Colonic mucosa (tissue), 4 donors: ENCODE results near the gene CHST9. TPM values are rescaled to one million over a fixed set of nuclear protein-coding genes. Genes with fewer than 3 reads are reported as not detected.
"Not testable (repeated sequence)": the region's sequence is repeated elsewhere in the genome, so short reads cannot be mapped to it uniquely, and the experiment has no call there.

Experiments
- DNase-seq: peaks from one replicate; pipeline ENCODE4 v3.0.0-alpha.2; 2020
- H3K27ac ChIP-seq: fragments of 200-600 bp; one replicate; pipeline ENCODE4 v1.8.0; 2021
- H3K27me3 ChIP-seq: fragments of 200-600 bp; one replicate; pipeline ENCODE4 v1.8.0; 2021
- H3K36me3 ChIP-seq: fragments of 200-600 bp; one replicate; pipeline ENCODE4 v1.8.0; 2021
- H3K4me1 ChIP-seq: fragments of 200-600 bp; one replicate; pipeline ENCODE4 v1.8.0; 2021; ENCODE audit warnings: mild to moderate bottlenecking
- H3K4me3 ChIP-seq: fragments of 200-600 bp; one replicate; pipeline ENCODE4 v1.8.0; 2021
- H3K9ac ChIP-seq, 2 donors: one replicate each; pipeline ENCODE4 v1.7.0; 2013; ENCODE audit warnings: control low read depth in 2 of 2, low read depth in 2 of 2, low read length in 2 of 2
- H3K9me3 ChIP-seq: fragments of 200-600 bp; one replicate; pipeline ENCODE4 v1.8.0; 2021
- CTCF ChIP-seq: fragments of 200-600 bp; IDR thresholded peaks from one replicate; pipeline ENCODE4 v1.8.0; 2022; ENCODE audit warnings: antibody characterized with exemption, mild to moderate bottlenecking
- intact Hi-C: fragments of 100-400 bp; cut with DNase I; formaldehyde crosslinking; loops from one replicate; pipeline ENCODE4 v1.14.1; 2022
- total RNA-seq, 2 donors: library from RNA; stranded (reverse); fragmentation: NEBNext Ultra II Directional in 1 of 2; extraction: Animal tissue kit (Norgen Biotek cat#: 25700) in 1 of 2; gene quantifications; one replicate each; pipeline ENCODE4 v1.2.1, GENCODE V29; 2021
- donor health status: healthy.
- donor health status: DM: no; HTN: no; CAD: no.
- donor health status: DM: no; HTN: no; CAD: no.

CHST9 gene
- total RNA-seq, 2 donors from 2014 or later = 0.05 to 0.32 TPM

- H3K4me3 ChIP-seq = no peak overlapping the region
- H3K27me3 ChIP-seq = no peaks in the 10 kb centered on the region
- no peak overlapping the region for H3K27ac ChIP-seq
- no peak for TF ChIP-seq CTCF
- H3K9me3 ChIP-seq = no peaks in the 10 kb centered on the region
- H3K9ac ChIP-seq = no peak overlapping the region
- intact Hi-C loops = no loop called here
- no peaks in the 10 kb centered on the region for H3K36me3 ChIP-seq
- no peak for DNase-seq
- no peaks in the 10 kb centered on the region for H3K4me1 ChIP-seq
Measured at GRCh38 chr18:27164905-27165304, 20.2 kb downstream of the CHST9 start.

GRCh38 chr18:27163197-27163716 lies 21.9 kb downstream of the CHST9 start:
- H3K9ac ChIP-seq, H3K36me3 ChIP-seq, H3K27me3 ChIP-seq, H3K4me1 ChIP-seq, H3K9me3 ChIP-seq, H3K27ac ChIP-seq, H3K4me3 ChIP-seq, DNase-seq, intact Hi-C loops: not testable (repeated sequence)

- H3K9me3 ChIP-seq, intact Hi-C loops, H3K36me3 ChIP-seq: not testable (repeated sequence)
Measured at GRCh38 chr18:27149240-27149639, 35.9 kb downstream of the CHST9 start.

GRCh38 chr18:27144672-27145071 lies 40.4 kb downstream of the CHST9 start:
- Histone ChIP-seq H3K9ac (no peak overlapping the region), H3K9me3 (no peaks in the 10 kb centered on the region), H3K4me1 (no peaks in the 10 kb centered on the region), H3K4me3 (no peak overlapping the region), H3K27me3 (no peaks in the 10 kb centered on the region), H3K36me3 (no peaks in the 10 kb centered on the region), H3K27ac (no peak overlapping the region)
- DNase-seq = no peak
- no peak for TF ChIP-seq CTCF
- intact Hi-C loops = no loop called here

More at GRCh38 chr18:27149240-27149639, 35.9 kb downstream of the CHST9 start:
- not testable (repeated sequence) for H3K4me1 ChIP-seq, H3K9ac ChIP-seq, DNase-seq, H3K27ac ChIP-seq, H3K4me3 ChIP-seq, H3K27me3 ChIP-seq

GRCh38 chr18:27143580-27144287 lies 41.4 kb downstream of the CHST9 start:
- no peak for DNase-seq

GRCh38 chr18:27142891-27143290 lies 42.2 kb downstream of the CHST9 start:
- H3K9me3 ChIP-seq = no peaks in the 10 kb centered on the region
- H3K27ac ChIP-seq = no peak overlapping the region
- no peak overlapping the region for H3K4me3 ChIP-seq
- no peaks in the 10 kb centered on the region for H3K4me1 ChIP-seq
- H3K9ac ChIP-seq = no peak overlapping the region
- DNase-seq = no peak
- H3K27me3 ChIP-seq = no peaks in the 10 kb centered on the region
- TF ChIP-seq CTCF = no peak
- H3K36me3 ChIP-seq = no peaks in the 10 kb centered on the region
- intact Hi-C loops = no loop called here

More at GRCh38 chr18:27143580-27144287, 41.4 kb downstream of the CHST9 start:
- intact Hi-C loops = no loop called here
- Histone ChIP-seq H3K4me1 (no peaks in the 10 kb centered on the region), H3K9me3 (no peaks in the 10 kb centered on the region), H3K4me3 (no peak overlapping the region), H3K36me3 (no peaks in the 10 kb centered on the region), H3K27me3 (no peaks in the 10 kb centered on the region), H3K27ac (no peak overlapping the region), H3K9ac (no peak overlapping the region)
- TF ChIP-seq CTCF = no peak
